ENCODE measurements around the gene KCND3.

Gene KCND3

GRCh38 chr1:111762332-111762731 is 227.1 kb downstream of the KCND3 start:
- H3K4me3 ChIP-seq (ENCODE audit: low read depth, low read length), result no peak overlapping the region
- TF ChIP-seq MAX (IDR thresholded peaks at IDR 0.05; ENCODE audit: low read depth, low read length), result no peak
- TF ChIP-seq POLR2A (IDR thresholded peaks at IDR 0.05; ENCODE audit: extremely low read depth, insufficient read length), result no peak
- TF ChIP-seq MYC (IDR thresholded peaks at IDR 0.05; ENCODE audit: low read depth, low read length), result no peak
- no peak for TF ChIP-seq CTCF (IDR thresholded peaks at IDR 0.05; ENCODE audit: low read depth, low read length)
- DNase-seq (ENCODE audit: low read depth), result no peak

GRCh38 chr1:111761717-111762116 is 227.8 kb downstream of the KCND3 start:
- no peak for DNase-seq (ENCODE audit: low read depth)
- no peak overlapping the region for H3K4me3 ChIP-seq (ENCODE audit: low read depth, low read length)
- TF ChIP-seq MAX (IDR thresholded peaks at IDR 0.05; ENCODE audit: low read depth, low read length) (no peak), MYC (IDR thresholded peaks at IDR 0.05; ENCODE audit: low read depth, low read length) (no peak), POLR2A (IDR thresholded peaks at IDR 0.05; ENCODE audit: extremely low read depth, insufficient read length) (no peak), CTCF (IDR thresholded peaks at IDR 0.05; ENCODE audit: low read depth, low read length) (no peak)

- TF ChIP-seq CTCF (IDR thresholded peaks at IDR 0.05; ENCODE audit: low read depth, low read length), result peak; percentile 28
- no peak for TF ChIP-seq POLR2A (IDR thresholded peaks at IDR 0.05; ENCODE audit: extremely low read depth, insufficient read length)
- peak; percentile 50 for DNase-seq (ENCODE audit: low read depth)
- H3K4me3 ChIP-seq (ENCODE audit: low read depth, low read length), result peak overlapping the region; percentile 2
These were observed 231.1 kb downstream of the KCND3 start for GRCh38 chr1:111758373-111758772.

- peak overlapping the region; percentile 97 for H3K4me3 ChIP-seq (ENCODE audit: low read depth, low read length)
- DNase-seq (ENCODE audit: low read depth), result no peak
- TF ChIP-seq CTCF (IDR thresholded peaks at IDR 0.05; ENCODE audit: low read depth, low read length) (no peak), POLR2A (IDR thresholded peaks at IDR 0.05; ENCODE audit: extremely low read depth, insufficient read length) (no peak), MYC (IDR thresholded peaks at IDR 0.05; ENCODE audit: low read depth, low read length) (no peak), MAX (IDR thresholded peaks at IDR 0.05; ENCODE audit: low read depth, low read length) (no peak)
These were observed 233.3 kb downstream of the KCND3 start for GRCh38 chr1:111756124-111756513.

- DNase-seq (ENCODE audit: low read depth), result peak; percentile 96
- peak within 1 kb of the TSS; percentile 97 for H3K4me3 ChIP-seq (ENCODE audit: low read depth, low read length)
- TF ChIP-seq POLR2A (IDR thresholded peaks at IDR 0.05; ENCODE audit: extremely low read depth, insufficient read length), result peak; percentile 92
- peak; percentile 68 for TF ChIP-seq CTCF (IDR thresholded peaks at IDR 0.05; ENCODE audit: low read depth, low read length)
- peak; percentile 84 for TF ChIP-seq MAX (IDR thresholded peaks at IDR 0.05; ENCODE audit: low read depth, low read length)
- TF ChIP-seq MYC (IDR thresholded peaks at IDR 0.05; ENCODE audit: low read depth, low read length), result no peak; the same call in none of the 2 replicates
These were observed 233.9 kb downstream of the KCND3 start, which contains the start of gene DDX20 for GRCh38 chr1:111755331-111756123. Gene DDX20, plus strand, starts transcription at chr1:111755901. Its CDS starts 24 bp downstream, at chr1:111755925.

All from NB4 (cell line).